IPS-18a (cell line): Measurements from ENCODE around the gene ZSWIM8.
A peak's percentile ranks its signal among the peaks of the same experiment; 100 is the strongest.
"Not testable (repeated sequence)": the region's sequence is repeated elsewhere in the genome, so short reads cannot be mapped to it uniquely, and the experiment has no call there.

ENCODE experiments used
- H3K27ac ChIP-seq: one replicate; pipeline ENCODE4 v1.5.1; 2013; ENCODE audit warnings: low read length
- H3K27me3 ChIP-seq: one replicate; pipeline ENCODE4 v1.6.1; 2013; ENCODE audit warnings: mild to moderate bottlenecking, low read length; ENCODE audit not compliant: control insufficient read depth, insufficient read depth
- H3K36me3 ChIP-seq: one replicate; pipeline ENCODE4 v1.6.1; 2013; ENCODE audit warnings: low read depth, low read length; ENCODE audit not compliant: control insufficient read depth
- H3K4me1 ChIP-seq: one replicate; pipeline ENCODE4 v1.6.1; 2013; ENCODE audit warnings: low read depth, low read length; ENCODE audit not compliant: control insufficient read depth
- H3K4me3 ChIP-seq: one replicate; pipeline ENCODE4 v1.5.1; 2013; ENCODE audit warnings: low read length
- H3K9ac ChIP-seq: one replicate; pipeline ENCODE4 v1.6.1; 2013; ENCODE audit warnings: mild to moderate bottlenecking, low read length, moderate library complexity
- H3K9me3 ChIP-seq: one replicate; pipeline ENCODE4 v1.6.1; 2013; ENCODE audit warnings: low read depth, low read length; ENCODE audit not compliant: control insufficient read depth

The ZSWIM8 gene

DNA sequence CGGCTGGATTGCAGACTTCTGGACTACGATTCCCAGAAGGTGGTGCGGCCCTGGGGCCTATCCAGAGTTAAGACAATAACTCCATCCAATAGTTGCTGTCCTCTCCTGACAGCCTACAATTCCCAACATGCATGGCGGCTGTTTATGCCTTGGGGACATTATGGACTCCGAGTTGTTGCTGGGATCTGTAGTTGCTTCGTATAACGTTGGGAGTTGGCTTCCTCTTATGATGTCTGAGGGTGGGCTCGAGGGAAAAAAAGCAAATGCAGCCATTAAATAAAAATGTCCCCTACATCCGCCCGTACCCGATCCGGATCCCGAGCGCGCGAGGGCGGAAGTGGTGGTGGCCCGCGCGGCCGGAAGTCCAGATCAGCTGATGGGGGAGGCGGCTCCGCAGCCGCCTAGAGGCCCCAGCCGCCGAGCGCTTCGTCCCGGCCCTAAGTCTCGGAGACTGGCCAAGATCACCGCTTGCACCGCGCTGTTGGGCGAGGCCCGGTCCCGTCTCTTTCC is at the start of gene ZSWIM8:
Gene ZSWIM8, plus strand, starts transcription at position 396 of the 510 bp plus-strand sequence. CDS start 273 bp downstream, outside the sequence.
- no peak within 1 kb of the TSS for H3K27ac ChIP-seq

GRCh38 chr10:73740501-73741254 is 44.7 kb upstream of the ZSWIM8 start:
- H3K36me3 ChIP-seq, H3K4me3 ChIP-seq, H3K27ac ChIP-seq, H3K9ac ChIP-seq, H3K9me3 ChIP-seq, H3K27me3 ChIP-seq: not testable (repeated sequence)
- H3K4me1 ChIP-seq: peaks cover 22% of the 10 kb centered on the region

More for the DNA sequence above, at the start of gene ZSWIM8:
- H3K36me3 ChIP-seq: peaks cover 6% of the 10 kb centered on the region
- peak within 1 kb of the TSS; percentile 19 for H3K9ac ChIP-seq
- peaks cover 5% of the 10 kb centered on the region for H3K4me1 ChIP-seq
- H3K27me3 ChIP-seq: no peaks in the 10 kb centered on the region
- H3K9me3 ChIP-seq: no peaks in the 10 kb centered on the region
- peak within 1 kb of the TSS; percentile 77 for H3K4me3 ChIP-seq

GRCh38 chr10:73742454-73742734 is 43.0 kb upstream of the ZSWIM8 start:
- no peaks in the 10 kb centered on the region for H3K27me3 ChIP-seq
- H3K36me3 ChIP-seq: no peaks in the 10 kb centered on the region
- H3K4me3 ChIP-seq: peak overlapping the region; percentile 85
- H3K9me3 ChIP-seq: no peaks in the 10 kb centered on the region
- peaks cover 22% of the 10 kb centered on the region for H3K4me1 ChIP-seq
- H3K27ac ChIP-seq: peak overlapping the region; percentile 8
- no peak overlapping the region for H3K9ac ChIP-seq

- H3K36me3 ChIP-seq: peaks cover 3% of the 10 kb centered on the region
- H3K4me1 ChIP-seq: peaks cover 22% of the 10 kb centered on the region
- H3K27me3 ChIP-seq: no peaks in the 10 kb centered on the region
- H3K9ac ChIP-seq: peak overlapping the region; percentile 91
- no peaks in the 10 kb centered on the region for H3K9me3 ChIP-seq
- peak overlapping the region; percentile 90 for H3K27ac ChIP-seq
- H3K4me3 ChIP-seq: peak overlapping the region; percentile 85
Measured at GRCh38 chr10:73743327-73743904, 42.0 kb upstream of the ZSWIM8 start.

- Histone ChIP-seq H3K4me3 (peak within 1 kb of the TSS; percentile 85), H3K36me3 (peaks cover 6% of the 10 kb centered on the region), H3K9me3 (no peaks in the 10 kb centered on the region), H3K9ac (peak within 1 kb of the TSS; percentile 91), H3K4me1 (peaks cover 22% of the 10 kb centered on the region), H3K27me3 (no peaks in the 10 kb centered on the region), H3K27ac (peak within 1 kb of the TSS; percentile 90)
Measured at GRCh38 chr10:73743905-73744663, 41.3 kb upstream of the ZSWIM8 start, which contains the start of gene SEC24C. Gene SEC24C, plus strand, starts transcription at chr10:73744372. Its CDS starts 2,461 bp downstream, at chr10:73746833.

DNA sequence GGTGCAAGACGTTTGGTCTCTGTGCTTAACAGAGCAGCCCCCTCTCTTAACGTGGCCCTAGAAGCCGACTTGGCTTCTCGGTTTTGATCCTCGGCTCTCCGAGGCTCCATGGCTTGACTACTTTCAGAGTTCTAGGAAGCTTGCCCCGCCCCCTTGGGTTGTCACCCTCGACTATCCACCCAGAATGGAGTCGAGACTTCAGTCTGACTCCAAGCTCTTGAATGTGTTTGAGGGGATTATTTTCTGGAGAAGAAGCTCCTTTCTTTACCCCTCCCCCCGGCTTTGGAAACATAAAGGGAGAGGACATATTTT is 40.8 kb upstream of the ZSWIM8 start:
- no peak overlapping the region for H3K27ac ChIP-seq
- peak overlapping the region; percentile 91 for H3K9ac ChIP-seq
- H3K36me3 ChIP-seq: peaks cover 8% of the 10 kb centered on the region
- H3K27me3 ChIP-seq: no peaks in the 10 kb centered on the region
- H3K4me3 ChIP-seq: peak overlapping the region; percentile 85
- H3K9me3 ChIP-seq: no peaks in the 10 kb centered on the region
- H3K4me1 ChIP-seq: peaks cover 22% of the 10 kb centered on the region

DNA sequence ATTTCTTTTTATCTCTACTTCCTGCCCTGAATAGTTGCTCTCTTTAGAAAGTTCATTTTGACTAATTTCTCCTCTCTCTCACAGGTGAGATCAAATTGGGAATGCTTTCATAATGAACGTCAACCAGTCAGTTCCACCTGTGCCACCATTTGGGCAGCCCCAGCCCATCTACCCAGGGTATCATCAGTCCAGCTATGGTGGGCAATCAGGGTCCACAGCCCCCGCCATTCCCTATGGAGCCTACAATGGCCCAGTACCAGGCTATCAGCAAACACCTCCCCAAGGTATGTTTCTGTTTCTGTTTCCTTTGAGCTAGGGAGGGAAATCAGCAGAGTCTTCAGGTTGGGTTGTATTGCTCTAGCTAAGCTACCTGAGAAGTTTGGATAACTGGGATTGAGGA is 38.7 kb upstream of the ZSWIM8 start:
- Histone ChIP-seq H3K36me3 (peaks cover 25% of the 10 kb centered on the region), H3K27me3 (no peaks in the 10 kb centered on the region), H3K9ac (no peak overlapping the region), H3K9me3 (no peaks in the 10 kb centered on the region), H3K4me3 (no peak overlapping the region), H3K4me1 (peaks cover 19% of the 10 kb centered on the region), H3K27ac (no peak overlapping the region)

- H3K36me3 ChIP-seq: peaks cover 47% of the 10 kb centered on the region
- no peaks in the 10 kb centered on the region for H3K4me1 ChIP-seq
- no peaks in the 10 kb centered on the region for H3K9me3 ChIP-seq
- no peak overlapping the region for H3K9ac ChIP-seq
- H3K27ac ChIP-seq: no peak overlapping the region
- no peaks in the 10 kb centered on the region for H3K27me3 ChIP-seq
- H3K4me3 ChIP-seq: no peak overlapping the region
Measured at GRCh38 chr10:73750819-73751218, 34.6 kb upstream of the ZSWIM8 start.

DNA sequence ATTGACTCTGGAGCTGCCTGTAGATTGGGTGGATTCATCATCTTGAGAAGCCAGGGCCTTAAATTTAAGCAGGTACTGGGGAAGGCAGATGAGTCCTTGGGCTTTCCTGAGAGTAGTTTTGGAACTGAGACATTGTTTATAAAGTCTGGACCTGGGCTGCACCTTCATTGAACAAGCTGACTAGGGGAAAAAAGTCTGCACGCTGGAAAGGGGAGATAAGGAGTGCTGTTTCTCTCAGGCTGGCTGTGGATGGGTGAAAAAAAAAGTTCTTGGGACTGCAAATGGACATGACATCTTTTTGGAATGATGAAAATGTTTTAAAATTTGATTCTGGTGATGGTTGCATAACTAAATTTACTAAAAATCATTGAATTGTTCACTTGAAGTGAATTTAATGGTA is 29.2 kb upstream of the ZSWIM8 start:
- no peaks in the 10 kb centered on the region for H3K9me3 ChIP-seq
- H3K27ac ChIP-seq: no peak overlapping the region
- no peaks in the 10 kb centered on the region for H3K4me1 ChIP-seq
- H3K9ac ChIP-seq: no peak overlapping the region
- H3K27me3 ChIP-seq: no peaks in the 10 kb centered on the region
- no peak overlapping the region for H3K4me3 ChIP-seq
- peaks cover 42% of the 10 kb centered on the region for H3K36me3 ChIP-seq

GRCh38 chr10:73758704-73759511 is 26.5 kb upstream of the ZSWIM8 start:
- no peak overlapping the region for H3K27ac ChIP-seq
- H3K9ac ChIP-seq: no peak overlapping the region
- H3K27me3 ChIP-seq: no peaks in the 10 kb centered on the region
- no peak overlapping the region for H3K4me3 ChIP-seq
- H3K9me3 ChIP-seq: no peaks in the 10 kb centered on the region
- no peaks in the 10 kb centered on the region for H3K4me1 ChIP-seq
- H3K36me3 ChIP-seq: peaks cover 50% of the 10 kb centered on the region

DNA sequence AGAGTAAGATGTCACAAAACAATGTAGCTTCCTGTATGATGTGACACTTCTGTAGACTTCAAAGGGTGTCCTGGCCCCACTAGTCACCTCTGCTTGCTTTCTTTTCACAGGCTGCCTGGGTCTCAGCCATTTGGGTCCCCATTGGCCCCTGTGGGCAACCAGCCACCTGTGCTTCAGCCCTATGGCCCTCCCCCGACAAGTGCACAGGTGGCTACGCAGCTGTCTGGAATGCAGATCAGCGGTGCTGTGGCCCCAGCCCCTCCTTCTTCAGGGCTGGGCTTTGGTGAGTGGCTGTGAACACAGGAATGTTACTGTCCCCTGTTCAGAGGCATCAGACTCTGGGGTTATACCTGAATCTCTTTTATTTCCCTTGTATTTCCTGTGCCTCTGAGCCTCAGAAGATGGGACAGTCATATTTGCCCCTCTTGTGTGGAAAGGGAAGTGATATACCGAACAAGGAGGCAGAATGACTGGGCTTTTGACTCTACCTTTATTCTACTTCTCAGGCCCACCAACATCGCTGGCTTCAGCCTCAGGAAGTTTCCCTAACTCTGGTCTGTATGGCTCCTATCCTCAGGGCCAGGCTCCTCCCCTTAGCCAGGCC is 25.8 kb upstream of the ZSWIM8 start:
- H3K9me3 ChIP-seq: no peaks in the 10 kb centered on the region
- H3K4me1 ChIP-seq: no peaks in the 10 kb centered on the region
- no peaks in the 10 kb centered on the region for H3K27me3 ChIP-seq
- H3K27ac ChIP-seq: no peak overlapping the region
- H3K9ac ChIP-seq: no peak overlapping the region
- H3K36me3 ChIP-seq: peaks cover 48% of the 10 kb centered on the region
- H3K4me3 ChIP-seq: no peak overlapping the region
